T-cell (primary cell): ENCODE measurements around the gene FNIP2. TPM values are rescaled to one million over a fixed set of nuclear protein-coding genes. Genes with fewer than 3 reads are reported as not detected.
"Not testable (repeated sequence)": the region's sequence is repeated elsewhere in the genome, so short reads cannot be mapped to it uniquely, and the experiment has no call there.

Experiments
- ATAC-seq, 4 experiments: fragments of 200-7000 bp in 3 of 4; fragments of 150-1000 bp in 1 of 4; cut with Tn5 transposase; replicated peaks in 1 of 4; 1 replicate in 3 of 4; 2 replicates in 1 of 4; pipeline ENCODE4 v1.10.0; 2021; ENCODE audit warnings: moderate library complexity in 3 of 4, mild to moderate bottlenecking in 2 of 4, moderate number of reproducible peaks in 1 of 4
- CTCF ChIA-PET, 2 donors: fragments of 300-600 bp; sonication (Branson Sonifier 250); formaldehyde crosslinking; loops; one replicate each; lab custom pipeline; 2022; ENCODE audit warnings: antibody characterized with exemption in 2 of 2; lab: Charles Lee
- POLR2A ChIA-PET, 2 donors: fragments of 300-600 bp; sonication (Branson Sonifier 250); formaldehyde crosslinking; loops; one replicate each; lab custom pipeline; 2022; ENCODE audit warnings: antibody characterized with exemption in 2 of 2; lab: Charles Lee
- DNase-seq, 35 experiments: peaks; one replicate each; pipeline versions ENCODE4 v3.0.0 to v3.0.0-alpha.2; 2013 to 2023
- H3K27ac ChIP-seq: one replicate; pipeline ENCODE4 v1.5.1; 2013; ENCODE audit warnings: low read length
- H3K27me3 ChIP-seq, 2 experiments: replicated peaks in 1 of 2; 1 replicate in 1 of 2; 2 replicates in 1 of 2; pipeline versions ENCODE4 v1.6.1 to v1.7.0; 2013; ENCODE audit warnings: low read length in 1 of 2, mixed read lengths in 1 of 2; ENCODE audit not compliant: control insufficient read depth in 2 of 2, insufficient read depth in 2 of 2; ENCODE audit errors: extremely low read depth in 1 of 2
- H3K36me3 ChIP-seq, 2 donors: 1 replicate in 1 of 2; 2 replicates in 1 of 2; pipeline versions ENCODE4 v1.6.1 to v1.7.0; 2013; ENCODE audit warnings: low read length in 1 of 2; ENCODE audit not compliant: control insufficient read depth in 2 of 2, insufficient read depth in 1 of 2; ENCODE audit errors: extremely low read depth in 1 of 2
- H3K4me1 ChIP-seq, 2 experiments: 1 replicate in 1 of 2; 2 replicates in 1 of 2; pipeline versions ENCODE4 v1.6.1 to v1.7.0; 2013; ENCODE audit warnings: low read length in 2 of 2, mixed read lengths in 1 of 2; ENCODE audit not compliant: insufficient read depth in 2 of 2, control insufficient read depth in 1 of 2; ENCODE audit errors: extremely low read depth in 1 of 2
- H3K4me3 ChIP-seq, 2 donors: 1 replicate in 1 of 2; 2 replicates in 1 of 2; pipeline versions ENCODE4 v1.5.1 to v1.7.0; 2013; ENCODE audit warnings: mild to moderate bottlenecking in 2 of 2, low read length in 1 of 2, moderate library complexity in 1 of 2; ENCODE audit not compliant: control insufficient read depth in 1 of 2; ENCODE audit errors: extremely low read depth in 1 of 2
- H3K9me3 ChIP-seq: 2 replicates; pipeline ENCODE4 v1.7.0; 2013
- H3K27ac Mint-ChIP-seq, 2 donors: one replicate each; pipeline ENCODE4 v1.8.0; 2020 to 2021; ENCODE audit warnings: mild to moderate bottlenecking in 2 of 2, mixed read lengths in 2 of 2
- H3K27me3 Mint-ChIP-seq, 2 donors: one replicate each; pipeline ENCODE4 v1.8.0; 2021 to 2022; ENCODE audit warnings: mixed read lengths in 2 of 2
- H3K36me3 Mint-ChIP-seq: one replicate; pipeline ENCODE4 v1.8.0; 2021; ENCODE audit warnings: mixed read lengths
- H3K4me1 Mint-ChIP-seq, 3 donors: one replicate each; pipeline ENCODE4 v1.8.0; 2020 to 2022; ENCODE audit warnings: mixed read lengths in 3 of 3, mild to moderate bottlenecking in 1 of 3
- H3K4me3 Mint-ChIP-seq, 3 donors: one replicate each; pipeline ENCODE4 v1.8.0; 2020 to 2022; ENCODE audit warnings: mild to moderate bottlenecking in 3 of 3, mixed read lengths in 3 of 3, moderate library complexity in 3 of 3
- H3K9me3 Mint-ChIP-seq, 3 donors: one replicate each; pipeline ENCODE4 v1.8.0; 2020 to 2022; ENCODE audit warnings: mixed read lengths in 3 of 3
- WGBS: methylation state at CpG from one replicate; pipeline ENCODE4 v1.1.5; 2013; ENCODE audit warnings: missing lambda C conversion rate; ENCODE audit not compliant: insufficient coverage; 5-methylcytosine and 5-hydroxymethylcytosine counted together
- total RNA-seq, 35 experiments: library from RNA in 6 of 35; stranded (reverse) in 6 of 35; fragments of 120-200 nt in 1 of 35; gene quantifications; one replicate each; pipeline versions ENCODE4 v1.2.1 to v1.2.4 and lab custom pipeline; 2013 to 2026

The FNIP2 gene
- total RNA-seq, 5 donors from 2014 or later (not counting 1 experiment from before 2014, with no cell fraction given) = 6.7 to 11.1 (median 10.7) TPM

GRCh38 chr4:158912806-158913205 is 144.0 kb downstream of the FNIP2 start:
- POLR2A ChIA-PET = no interaction called here
- no peaks in the 10 kb centered on the region for H3K9me3 Mint-ChIP-seq
- no peaks in the 10 kb centered on the region for H3K9me3 ChIP-seq
- H3K36me3 ChIP-seq = no peaks in the 10 kb centered on the region
- H3K27me3 Mint-ChIP-seq = no peaks in the 10 kb centered on the region
- CTCF ChIA-PET = no interaction called here
- DNase-seq (no peak), ATAC-seq (no peak)
- no peak overlapping the region for H3K27ac ChIP-seq
- no peaks in the 10 kb centered on the region for H3K36me3 Mint-ChIP-seq
- H3K4me3 ChIP-seq = no peak overlapping the region
- H3K4me3 Mint-ChIP-seq = no peak overlapping the region
- H3K27me3 ChIP-seq = no peaks in the 10 kb centered on the region
- no peaks in the 10 kb centered on the region for H3K4me1 ChIP-seq
- no peaks in the 10 kb centered on the region for H3K4me1 Mint-ChIP-seq
- no peak overlapping the region for H3K27ac Mint-ChIP-seq
- 57% methylated on average over 5 of the region's 6 CpGs for WGBS

GRCh38 chr4:158913766-158914165 is 144.9 kb downstream of the FNIP2 start:
- H3K4me3 ChIP-seq = no peak overlapping the region
- ATAC-seq = no peak
- no peak overlapping the region for H3K4me3 Mint-ChIP-seq
- no peaks in the 10 kb centered on the region for H3K27me3 Mint-ChIP-seq
- H3K9me3 ChIP-seq = no peaks in the 10 kb centered on the region
- H3K27me3 ChIP-seq = no peaks in the 10 kb centered on the region
- no peaks in the 10 kb centered on the region for H3K36me3 Mint-ChIP-seq
- no peaks in the 10 kb centered on the region for H3K4me1 ChIP-seq
- CTCF ChIA-PET = interaction anchor here in 1 of 2 donors (0.6 to 0.7 kb wide), 2 partner anchors 20 to 344 kb away, joined by 4 to 5 read pairs; no protein-coding TSS in a partner anchor
- POLR2A ChIA-PET = no interaction called here
- no peaks in the 10 kb centered on the region for H3K4me1 Mint-ChIP-seq
- no peaks in the 10 kb centered on the region for H3K9me3 Mint-ChIP-seq
- DNase-seq = no peak
- H3K27ac Mint-ChIP-seq = no peak overlapping the region
- WGBS = 100% methylated on average over 1 of the region's 5 CpGs
- no peak overlapping the region for H3K27ac ChIP-seq
- no peaks in the 10 kb centered on the region for H3K36me3 ChIP-seq

- Mint-ChIP-seq H3K9me3 (no peaks in the 10 kb centered on the region), H3K4me1 (no peaks in the 10 kb centered on the region), H3K27me3 (no peaks in the 10 kb centered on the region), H3K27ac (no peak overlapping the region), H3K4me3 (no peak overlapping the region), H3K36me3 (no peaks in the 10 kb centered on the region)
- H3K27me3 ChIP-seq = no peaks in the 10 kb centered on the region
- no peaks in the 10 kb centered on the region for H3K36me3 ChIP-seq
- POLR2A ChIA-PET = no interaction called here
- CTCF ChIA-PET = interaction anchor here in 1 of 2 donors (0.6 to 0.7 kb wide), 2 partner anchors 21 to 343 kb away, joined by 4 to 5 read pairs; no protein-coding TSS in a partner anchor
- WGBS = no CpG with 5 or more reads among the region's 5 CpGs
- no peaks in the 10 kb centered on the region for H3K9me3 ChIP-seq
- no peak for DNase-seq
- H3K4me1 ChIP-seq = no peaks in the 10 kb centered on the region
- ATAC-seq = no peak
- H3K4me3 ChIP-seq = no peak overlapping the region
- H3K27ac ChIP-seq = no peak overlapping the region
Observed at GRCh38 chr4:158914218-158914617, 145.4 kb downstream of the FNIP2 start.

GRCh38 chr4:158915683-158916241 is 146.9 kb downstream of the FNIP2 start:
- Histone ChIP-seq H3K9me3 (no peaks in the 10 kb centered on the region), H3K27ac (no peak overlapping the region), H3K36me3 (no peaks in the 10 kb centered on the region), H3K4me3 (no peak overlapping the region), H3K4me1 (no peaks in the 10 kb centered on the region), H3K27me3 (no peaks in the 10 kb centered on the region)
- peaks cover 0 to 8% (median 2%) of the 10 kb centered on the region in 3 donors for H3K9me3 Mint-ChIP-seq
- no peaks in the 10 kb centered on the region for H3K4me1 Mint-ChIP-seq
- WGBS = no CpG with 5 or more reads among the region's 2 CpGs
- no peaks in the 10 kb centered on the region for H3K36me3 Mint-ChIP-seq
- ATAC-seq = no peak
- H3K27ac Mint-ChIP-seq = no peak overlapping the region
- H3K4me3 Mint-ChIP-seq = no peak overlapping the region
- ChIA-PET POLR2A (no interaction called here), CTCF (no interaction called here)
- no peaks in the 10 kb centered on the region for H3K27me3 Mint-ChIP-seq
- no peak for DNase-seq

- H3K36me3 Mint-ChIP-seq, DNase-seq, H3K27me3 Mint-ChIP-seq, H3K4me1 Mint-ChIP-seq, H3K36me3 ChIP-seq, H3K27me3 ChIP-seq, H3K27ac ChIP-seq, POLR2A ChIA-PET, H3K9me3 ChIP-seq, H3K4me1 ChIP-seq, H3K27ac Mint-ChIP-seq, H3K4me3 Mint-ChIP-seq, H3K4me3 ChIP-seq, CTCF ChIA-PET, ATAC-seq: not testable (repeated sequence)
- H3K9me3 Mint-ChIP-seq = peaks cover 0 to 18% (median 8%) of the 10 kb centered on the region in 3 donors
- no CpG with 5 or more reads among the region's 8 CpGs for WGBS
Observed at GRCh38 chr4:158920452-158920996, 151.7 kb downstream of the FNIP2 start.

DNA sequence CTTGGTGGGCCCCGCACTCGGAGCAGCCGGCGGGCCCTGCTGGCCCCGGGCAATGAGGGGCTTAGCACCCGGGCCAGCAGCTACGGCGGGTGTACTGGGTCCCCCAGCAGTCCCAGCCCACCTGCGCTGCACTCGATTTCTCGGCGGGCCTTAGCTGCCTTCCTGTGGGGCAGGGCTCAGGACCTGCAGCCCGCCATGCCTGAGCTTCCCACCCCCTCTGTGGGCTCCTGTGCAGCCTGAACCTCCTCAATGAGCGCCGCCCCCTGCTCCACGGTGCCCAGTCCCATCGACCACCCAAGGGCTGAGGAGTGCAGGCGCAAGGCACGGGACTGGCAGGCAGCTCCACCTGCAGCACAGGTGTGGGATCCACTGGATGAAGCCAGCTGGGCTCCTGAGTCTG is 158.9 kb downstream of the FNIP2 start:
- ATAC-seq, H3K4me1 ChIP-seq, H3K27ac Mint-ChIP-seq, CTCF ChIA-PET, H3K27me3 Mint-ChIP-seq, H3K36me3 ChIP-seq, H3K36me3 Mint-ChIP-seq, H3K27ac ChIP-seq, DNase-seq, H3K4me3 Mint-ChIP-seq, H3K27me3 ChIP-seq, POLR2A ChIA-PET, H3K9me3 Mint-ChIP-seq, H3K9me3 ChIP-seq, H3K4me3 ChIP-seq: not testable (repeated sequence)
- peaks cover 13 to 21% (median 19%) of the 10 kb centered on the region in 3 donors for H3K4me1 Mint-ChIP-seq
- 97% methylated on average over 19 of the region's 19 CpGs for WGBS
